Activated CD8-positive, alpha-beta memory T cell treated with anti-CD3 and anti-CD28 coated beads, Interleukin-2, amount 50 U/mL, for 1 hour (primary cell): Measurements from ENCODE around the gene SUSD5.

Experiments
- DNase-seq: peaks from one replicate; pipeline ENCODE4 v3.0.0-alpha.2; 2020; ENCODE audit errors: extremely low read depth

SUSD5 gene

DNA sequence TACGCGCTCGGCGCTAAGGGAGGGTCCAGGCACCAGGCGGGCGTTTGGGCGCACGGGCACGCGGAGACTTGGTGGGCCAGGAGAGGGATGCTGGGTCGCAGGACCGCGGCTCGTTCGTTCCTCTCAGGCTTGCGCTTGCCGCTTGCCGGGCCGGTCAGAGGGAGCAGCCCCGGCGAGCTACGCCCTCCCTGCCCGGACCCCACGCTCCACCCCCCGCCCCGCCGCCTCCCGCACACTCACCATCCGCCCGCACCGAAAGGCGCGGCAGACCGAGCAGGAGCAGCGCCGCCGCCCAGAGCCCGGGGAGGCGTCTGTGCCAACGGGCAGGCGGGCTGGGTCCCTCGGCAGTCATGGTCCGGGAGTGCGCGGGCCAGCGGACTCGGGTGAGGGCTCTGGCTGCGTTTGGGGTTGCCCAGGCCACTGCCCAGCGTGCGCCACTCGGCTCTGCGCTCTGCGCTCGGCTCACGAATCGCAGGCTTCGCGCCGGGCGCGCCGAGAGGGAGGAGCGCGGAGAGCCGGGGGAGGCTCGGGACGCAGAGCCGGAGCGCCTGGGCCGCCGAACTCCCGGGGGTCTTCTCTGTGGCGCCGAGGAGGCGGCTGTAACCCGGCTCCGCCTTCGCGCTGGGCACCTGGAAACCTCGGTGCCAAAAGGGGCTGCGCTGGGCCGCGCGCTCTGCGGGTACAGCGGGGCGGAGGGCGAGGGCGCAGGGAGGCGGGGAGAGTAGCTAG is at the start of gene SUSD5:
SUSD5 (minus strand) TSS at position 365 of the 729 bp plus-strand sequence; CDS start at position 352, 13 bp downstream.
- DNase-seq, result no peak

DNA sequence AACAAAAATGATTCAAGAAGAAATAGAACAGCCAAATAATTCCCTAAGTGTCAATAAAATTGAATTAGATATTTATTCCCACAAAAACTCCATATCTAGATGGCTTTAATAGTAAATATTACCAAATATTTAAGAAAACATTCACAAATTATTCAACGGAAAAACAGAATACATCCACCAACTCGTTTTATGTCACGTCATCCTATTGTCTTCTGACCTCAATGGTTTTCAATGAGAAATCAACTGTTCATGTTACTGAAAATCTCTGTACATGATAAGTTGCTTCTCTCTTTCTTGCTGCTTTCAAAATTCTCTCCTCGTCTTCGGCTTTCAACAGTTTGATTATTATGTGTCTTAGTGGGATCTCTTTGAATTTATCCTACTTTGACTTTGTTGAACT is 41.5 kb upstream of the SUSD5 start:
- no peak for DNase-seq

DNA sequence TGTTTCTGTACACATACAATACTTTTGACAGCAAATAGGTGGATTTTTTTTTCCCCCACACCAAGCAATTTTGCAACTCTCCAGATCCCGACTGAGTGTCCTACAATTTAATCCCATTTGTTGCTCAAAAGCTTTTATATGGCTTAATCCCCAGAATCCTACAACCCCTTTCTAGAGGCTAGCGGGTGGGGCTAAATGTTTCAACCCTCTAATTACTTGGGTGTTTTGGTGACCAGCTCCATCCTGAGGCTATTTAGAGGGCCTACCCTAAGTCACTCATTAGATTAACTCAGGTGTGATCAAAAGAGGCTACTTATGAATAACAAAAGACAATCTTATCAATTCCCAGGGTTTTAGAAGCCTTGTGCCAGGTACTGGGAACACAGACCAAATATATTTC is 37.6 kb upstream of the SUSD5 start:
- no peak for DNase-seq

DNA sequence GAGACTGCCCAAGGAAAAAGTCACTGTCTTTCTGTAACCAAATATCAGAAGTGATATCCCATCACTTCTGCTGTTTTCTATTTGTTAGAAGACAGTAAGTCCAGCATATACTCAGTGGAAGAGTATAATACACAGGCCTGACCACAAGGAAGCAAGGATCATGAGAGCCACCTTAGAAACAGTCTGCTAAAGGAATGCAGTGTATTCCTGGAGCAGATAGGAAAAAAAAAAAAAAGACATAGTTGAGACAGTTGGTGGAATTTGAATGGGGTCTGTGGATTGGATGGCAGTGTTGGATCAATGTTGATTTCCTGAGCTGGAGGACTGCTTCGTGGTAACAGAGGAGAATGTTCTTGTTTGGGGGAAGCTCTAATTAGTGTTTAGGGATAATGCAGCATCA is 32.1 kb upstream of the SUSD5 start:
- no peak for DNase-seq

DNA sequence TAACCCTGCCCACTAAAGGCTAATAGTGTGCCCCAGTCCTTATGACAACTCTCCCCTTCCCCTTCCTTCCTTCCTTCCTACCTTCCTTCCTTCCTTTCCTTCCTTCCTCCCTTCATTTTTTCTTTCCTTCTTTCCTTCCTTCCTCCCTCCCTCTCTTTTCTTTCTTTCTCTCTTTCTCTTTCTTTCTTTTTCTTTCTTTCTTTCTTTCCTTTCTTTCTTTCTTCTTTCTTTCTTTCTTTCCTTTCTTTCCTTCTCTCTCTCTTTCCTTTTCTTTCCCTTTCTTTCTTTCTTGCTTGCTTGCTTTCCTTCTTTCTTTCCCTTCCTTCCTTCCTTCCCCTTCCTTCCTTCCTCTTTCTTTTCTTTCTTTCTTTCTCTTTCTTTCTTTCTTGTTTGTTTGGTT is 28.2 kb upstream of the SUSD5 start:
- DNase-seq, result no peak

DNA sequence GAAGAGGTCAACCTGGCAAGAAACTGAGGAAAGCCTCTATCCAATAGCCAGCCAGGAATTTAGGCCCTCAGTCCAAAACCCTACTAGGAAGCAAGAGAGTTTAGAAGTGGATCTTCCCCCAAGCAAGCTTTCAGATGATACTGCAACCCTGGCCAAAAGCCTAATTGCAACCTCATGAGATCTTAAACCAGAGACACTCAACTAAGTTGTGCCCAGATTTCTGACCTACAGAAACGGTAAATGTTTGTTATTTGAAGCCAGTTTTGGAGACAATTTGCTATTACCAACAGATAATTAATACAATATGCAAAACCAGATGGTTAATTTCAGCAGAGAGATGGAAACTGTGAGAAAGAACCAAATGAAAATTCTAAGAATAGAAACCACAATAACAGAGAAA is 21.7 kb upstream of the SUSD5 start:
- DNase-seq, result no peak

DNA sequence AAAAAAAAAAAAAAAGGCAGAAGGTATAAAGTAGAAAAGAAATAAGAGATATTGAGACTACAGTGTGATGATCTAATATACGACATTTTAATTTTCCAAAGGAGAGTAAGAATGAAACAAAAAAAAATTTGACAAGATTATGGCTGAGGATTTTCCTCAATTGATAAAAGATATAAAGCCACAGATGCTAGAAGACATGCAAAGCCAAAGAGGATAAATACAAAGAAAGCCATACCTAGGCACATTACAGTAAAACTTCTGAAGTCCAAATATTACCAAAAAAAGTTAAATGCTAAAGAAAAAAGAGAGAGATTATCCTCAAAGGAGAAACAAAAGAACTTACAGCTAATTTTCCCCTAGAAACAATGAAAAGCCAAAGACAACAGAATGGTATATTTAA is 20.3 kb upstream of the SUSD5 start:
- no peak for DNase-seq

DNA sequence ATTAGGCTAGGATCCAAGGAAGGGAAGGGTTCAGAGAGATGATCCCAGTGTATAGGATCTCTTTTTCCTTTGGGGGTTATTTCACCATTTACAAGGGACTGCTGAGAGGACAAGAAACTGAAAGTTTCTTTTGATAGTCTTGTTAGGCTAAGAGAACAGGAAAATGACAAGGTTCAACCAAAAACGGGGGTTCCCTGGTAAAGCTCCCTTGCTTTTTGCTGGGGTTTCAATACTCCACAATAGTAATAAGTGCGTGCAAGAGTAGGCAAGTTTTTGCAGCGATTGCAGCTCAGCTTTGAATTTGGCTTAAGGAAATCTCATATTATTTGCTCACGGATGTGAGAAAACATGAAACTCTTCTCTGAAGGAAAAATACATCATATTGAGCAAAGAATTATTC is 18.8 kb upstream of the SUSD5 start:
- DNase-seq, result no peak

DNA sequence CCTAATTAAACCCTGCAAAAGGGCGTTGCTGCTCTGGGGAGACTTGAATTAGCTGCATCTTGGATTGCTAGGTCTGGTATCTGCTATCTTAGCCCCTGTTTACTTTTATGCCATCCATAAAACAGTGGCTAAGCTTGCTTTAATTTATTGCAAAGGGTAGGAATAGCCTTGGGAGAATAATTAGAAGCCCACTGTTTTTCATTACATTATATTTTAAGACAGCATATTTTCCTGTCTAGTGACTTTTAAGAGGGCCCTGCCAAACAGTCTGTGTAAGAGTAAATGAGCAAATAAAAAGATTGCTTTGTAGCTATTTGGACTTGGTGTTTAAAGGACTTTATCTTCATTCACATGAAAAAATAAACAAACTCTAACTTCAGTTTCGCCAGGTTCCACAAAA is 17.4 kb upstream of the SUSD5 start:
- no peak for DNase-seq

DNA sequence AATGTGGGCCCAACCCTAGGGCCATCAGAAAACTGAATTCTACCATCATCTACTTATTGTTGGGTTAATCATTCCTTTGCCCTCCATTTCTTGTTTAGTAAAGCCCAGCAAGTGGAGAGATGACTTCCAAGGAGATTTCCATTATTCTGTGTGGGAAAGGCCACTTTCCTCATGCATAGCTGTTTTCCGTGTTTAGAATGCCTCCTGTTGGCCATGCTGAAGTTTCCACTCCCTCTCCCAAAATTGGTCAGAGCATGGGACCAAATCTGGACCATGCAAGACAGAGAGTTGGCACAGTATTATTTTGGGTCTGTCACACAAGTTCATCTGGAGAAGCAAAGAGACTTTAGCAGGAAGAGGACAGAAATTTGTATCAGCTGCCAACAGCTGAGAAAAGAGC is 15.3 kb upstream of the SUSD5 start:
- no peak for DNase-seq

DNA sequence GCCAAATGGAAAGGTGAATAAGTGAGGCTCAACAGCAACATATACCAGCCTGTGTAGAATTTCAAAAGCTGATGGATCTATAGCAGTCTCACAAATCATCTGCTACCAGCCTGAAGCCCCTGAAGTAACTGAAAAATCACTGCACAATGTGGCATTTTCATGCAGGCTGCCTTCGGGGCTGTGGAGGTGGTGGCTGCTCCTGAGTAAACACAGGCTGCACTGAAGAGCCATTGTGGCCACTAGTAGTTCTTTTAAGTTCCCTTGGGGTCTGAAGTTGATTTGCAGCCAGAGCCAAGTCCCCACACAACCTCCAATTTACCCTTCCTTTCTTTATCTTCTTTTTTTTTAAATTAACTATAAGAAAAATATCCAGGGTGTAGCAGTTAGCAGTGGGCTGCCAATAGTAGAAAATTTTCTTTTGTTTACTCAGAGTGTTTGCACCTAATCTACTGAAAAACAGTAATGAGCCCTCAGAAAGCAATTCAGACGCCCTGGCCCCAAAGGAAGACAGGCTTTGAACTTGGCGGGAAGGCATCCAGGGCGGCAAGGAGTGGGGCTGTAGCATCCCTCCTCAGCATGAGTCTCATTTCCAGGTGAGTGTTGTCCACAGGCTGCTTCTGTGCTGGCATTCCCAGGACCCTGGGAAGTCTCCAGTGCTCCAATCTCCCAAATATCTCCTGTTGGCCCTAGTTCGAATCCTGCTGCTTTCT is 13.3 kb upstream of the SUSD5 start:
- no peak for DNase-seq

DNA sequence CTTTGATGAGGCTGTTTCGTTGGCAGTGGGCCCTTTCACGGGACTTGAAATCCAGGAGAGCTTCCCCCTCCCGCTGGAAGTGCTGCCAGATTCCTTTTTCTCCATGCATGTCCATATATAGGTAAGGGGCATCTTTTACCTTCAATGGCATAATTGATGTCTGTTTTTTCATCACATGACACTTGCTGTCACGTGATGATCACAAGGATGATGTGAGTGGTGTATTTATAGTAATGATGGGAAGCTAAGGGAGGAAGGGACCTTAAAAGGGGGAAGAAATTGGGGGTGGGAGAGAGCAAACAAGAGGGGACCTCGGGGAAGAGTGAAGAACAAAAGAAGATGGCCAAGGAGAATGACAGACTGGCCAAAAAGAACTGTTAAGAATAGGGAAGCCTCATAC is 11.3 kb upstream of the SUSD5 start:
- no peak for DNase-seq

DNA sequence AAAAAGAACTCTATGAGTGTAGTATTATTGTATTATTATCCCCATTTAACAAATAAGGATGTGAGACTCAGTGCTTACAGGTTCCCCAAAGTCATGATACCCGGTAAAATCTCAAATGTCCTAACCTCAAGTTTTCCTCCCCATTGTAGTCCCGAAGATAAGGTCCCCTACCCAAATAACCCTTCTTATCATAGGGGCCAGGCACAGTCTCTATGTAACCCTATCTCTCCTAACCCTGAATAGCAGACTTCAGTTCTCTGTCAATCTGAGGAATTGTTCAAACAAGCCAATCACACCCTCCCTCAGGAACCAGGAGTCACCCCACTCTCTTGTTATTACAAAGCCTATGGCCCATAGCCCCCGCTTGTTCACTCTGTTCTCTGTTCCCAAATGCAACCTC is 10.5 kb upstream of the SUSD5 start:
- DNase-seq, result no peak

DNA sequence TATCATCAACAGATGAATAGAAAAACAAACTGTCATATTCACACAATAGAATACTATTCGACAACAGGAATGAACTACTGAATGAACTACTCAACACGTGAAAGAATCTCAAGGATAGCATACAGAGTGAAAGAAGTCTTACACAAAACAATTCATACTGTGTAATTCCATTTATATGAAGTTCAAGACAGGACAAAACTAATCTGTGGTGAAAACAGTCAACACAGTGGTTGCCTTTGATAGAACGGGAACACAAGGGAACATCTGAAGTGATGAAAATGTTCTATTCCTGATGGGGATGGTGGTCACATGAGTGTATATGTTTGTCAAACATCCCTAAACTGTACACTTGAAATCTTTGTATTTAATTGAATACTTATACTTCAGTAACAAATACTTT is 2.6 kb upstream of the SUSD5 start:
- DNase-seq, result no peak

DNA sequence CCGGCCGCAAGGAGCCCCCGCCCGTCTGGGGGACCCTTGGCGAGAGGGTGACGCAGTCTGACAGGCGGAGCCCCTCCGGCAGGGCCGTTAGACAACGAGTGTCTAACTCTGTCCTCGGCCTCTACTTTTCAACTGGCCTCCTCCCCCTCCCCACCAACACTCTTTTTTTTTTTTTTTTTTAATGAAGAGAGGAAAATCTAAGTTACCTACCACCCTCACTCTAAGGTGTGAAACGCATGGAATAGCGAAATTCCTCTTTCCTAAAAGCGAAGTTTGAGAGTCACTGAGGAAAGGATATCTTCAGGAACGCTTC is 521 bp upstream of the SUSD5 start:
- DNase-seq, result no peak

DNA sequence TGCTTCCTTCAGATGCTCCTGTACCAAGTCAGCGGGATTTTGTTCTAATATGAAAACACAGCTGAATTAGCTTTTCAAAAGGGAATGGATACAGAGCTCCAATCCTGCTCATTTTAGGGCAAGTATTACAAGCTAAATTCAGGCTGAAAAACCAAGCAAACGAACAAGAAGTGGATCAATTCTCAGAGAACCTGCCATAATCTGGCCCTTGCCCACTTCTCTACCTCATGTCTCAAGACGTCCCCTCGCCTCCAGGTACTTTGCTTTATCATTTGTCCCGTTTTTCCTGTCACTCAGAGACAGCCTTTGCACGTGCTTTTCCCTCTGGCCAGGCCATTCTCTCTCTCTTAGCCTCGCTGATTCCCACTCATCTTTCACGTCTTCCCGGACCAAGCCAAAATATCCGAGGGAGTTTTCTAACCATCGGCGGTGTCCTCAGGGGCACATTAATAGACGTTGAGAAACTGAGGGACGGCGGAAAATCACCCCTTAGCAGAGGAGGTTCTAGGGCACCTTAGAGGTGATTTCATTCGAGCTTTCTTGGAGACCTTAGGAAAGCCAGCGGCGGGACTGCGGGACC is 654 bp downstream of the SUSD5 start:
- DNase-seq, result no peak

DNA sequence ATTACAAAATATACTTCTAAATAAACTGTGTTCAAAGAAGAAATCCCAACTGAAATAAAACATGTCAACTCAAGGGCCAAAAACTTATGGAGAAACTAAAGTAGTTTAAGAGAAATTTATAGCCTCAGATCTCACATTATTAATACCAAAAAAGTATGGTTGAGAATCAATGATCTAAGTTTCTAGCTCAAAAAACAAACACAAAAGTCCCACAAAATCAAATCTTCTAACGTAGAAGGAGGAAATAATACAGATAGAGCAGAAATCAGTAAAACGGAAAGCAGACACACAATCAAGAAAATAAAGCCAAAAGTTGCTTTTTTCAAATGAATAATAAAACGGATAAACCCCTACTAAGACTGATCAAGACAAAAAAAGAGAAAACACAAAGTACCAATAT is 2.9 kb downstream of the SUSD5 start:
- no peak for DNase-seq

DNA sequence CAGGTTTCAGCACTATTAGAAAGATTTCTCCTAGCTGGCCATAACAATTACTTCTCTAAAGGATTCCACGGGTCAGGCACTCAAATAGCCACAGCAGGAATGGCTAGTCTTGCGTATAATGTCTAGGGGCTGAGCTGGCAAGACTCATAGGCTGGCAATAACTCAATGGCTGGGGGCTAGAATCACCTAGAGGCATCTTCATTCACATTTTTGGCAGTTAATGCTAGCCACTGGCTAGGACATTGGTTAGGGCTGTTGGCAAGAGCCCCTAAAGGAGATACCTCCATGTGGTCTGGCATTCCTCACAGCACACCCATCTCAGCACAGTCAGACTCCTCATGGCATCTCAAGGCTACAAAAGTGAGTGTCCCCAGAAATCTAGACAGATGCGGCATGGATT is 6.2 kb downstream of the SUSD5 start:
- DNase-seq, result no peak

DNA sequence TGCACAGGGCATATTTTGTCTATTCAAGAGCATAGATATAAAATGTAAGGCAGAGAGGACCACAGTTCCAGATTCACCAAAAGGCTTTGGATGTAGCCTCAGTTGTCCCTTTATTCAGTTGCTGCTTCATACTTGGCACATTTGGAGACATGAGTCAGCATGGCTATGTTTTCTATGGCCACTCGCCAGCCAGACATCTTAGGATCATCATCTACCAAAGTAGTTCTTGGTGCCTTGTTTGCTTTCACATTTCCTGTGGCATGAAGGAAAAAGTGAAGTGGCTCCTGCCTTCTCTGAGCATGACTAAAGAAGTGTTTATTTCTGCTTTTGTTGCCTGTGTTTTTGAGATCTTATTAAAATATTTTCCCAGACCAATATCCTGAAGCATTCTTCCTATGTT is 7.2 kb downstream of the SUSD5 start:
- no peak for DNase-seq

DNA sequence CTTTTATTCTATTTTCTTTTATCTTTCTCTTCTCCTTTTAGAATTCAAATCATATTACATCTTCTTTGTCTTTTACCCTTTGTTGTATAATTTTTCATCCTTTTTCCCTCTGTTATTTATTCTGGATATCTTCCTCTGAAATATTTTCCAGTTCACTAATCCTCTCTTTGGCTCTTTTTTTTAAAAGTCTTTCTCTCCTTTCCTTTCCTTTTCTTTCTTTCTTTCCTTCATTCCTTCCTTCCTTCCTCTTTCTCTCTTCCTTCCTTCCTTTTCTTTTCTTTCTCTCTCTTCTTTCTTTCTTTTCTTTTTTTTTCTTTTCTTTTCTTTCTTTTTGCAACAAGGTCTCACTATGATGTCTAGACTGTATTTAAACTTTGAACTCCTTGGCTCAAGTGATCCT is 9.3 kb downstream of the SUSD5 start:
- no peak for DNase-seq

DNA sequence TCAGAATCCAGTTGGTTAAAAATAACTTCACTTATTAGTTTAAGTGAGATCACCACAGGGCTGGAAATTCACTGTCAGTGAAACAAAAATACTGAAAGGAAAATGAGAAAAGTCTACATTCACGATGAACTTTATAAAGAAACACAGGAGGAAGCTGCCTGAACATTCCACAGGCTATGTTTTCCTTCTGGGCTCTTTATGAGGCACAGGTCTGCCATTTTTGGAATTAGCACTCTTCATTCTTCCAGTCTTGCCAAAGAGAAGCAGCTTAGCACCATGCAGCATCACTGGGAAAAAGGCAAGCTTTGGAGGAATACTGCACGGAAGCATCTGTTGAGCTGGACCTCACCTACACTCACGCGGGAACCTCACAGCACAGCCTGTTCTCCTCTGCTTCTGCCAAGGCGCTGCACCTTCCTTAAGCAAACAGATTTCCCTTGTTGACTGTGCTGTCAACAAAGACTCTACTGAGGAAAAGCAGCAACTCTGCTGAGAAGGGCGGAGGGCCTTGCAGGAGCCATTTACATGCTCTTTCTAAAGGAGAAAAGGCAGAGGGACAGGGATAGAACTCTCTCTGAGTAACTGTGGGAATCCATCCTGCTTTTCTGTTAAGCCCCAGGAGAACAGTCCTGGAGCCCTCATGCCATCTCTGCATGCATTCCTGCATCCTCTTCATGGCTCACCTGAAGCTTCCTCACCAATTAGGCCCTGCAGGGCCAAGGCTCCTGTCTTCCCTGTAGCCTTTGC is 15.7 kb downstream of the SUSD5 start:
- no peak for DNase-seq

DNA sequence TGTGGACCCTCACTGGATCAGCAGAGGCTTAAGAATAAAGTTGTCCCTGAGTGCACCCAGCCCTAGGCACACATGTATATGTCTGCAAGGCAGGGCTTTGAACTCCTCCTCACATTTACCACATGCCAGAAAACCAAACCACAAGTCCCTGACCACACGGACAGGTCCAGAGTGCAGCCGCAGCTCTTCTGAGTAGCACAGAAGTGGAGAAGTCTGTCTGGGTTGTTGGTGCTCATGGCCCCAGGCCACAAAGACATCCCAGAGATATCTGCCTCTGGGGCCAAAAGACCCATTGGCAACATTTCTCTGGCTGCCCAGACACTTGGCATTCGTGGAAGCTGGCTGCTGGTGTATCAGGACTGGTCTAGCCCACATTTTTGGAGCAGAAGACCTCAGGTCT is 17.4 kb downstream of the SUSD5 start:
- DNase-seq, result no peak

DNA sequence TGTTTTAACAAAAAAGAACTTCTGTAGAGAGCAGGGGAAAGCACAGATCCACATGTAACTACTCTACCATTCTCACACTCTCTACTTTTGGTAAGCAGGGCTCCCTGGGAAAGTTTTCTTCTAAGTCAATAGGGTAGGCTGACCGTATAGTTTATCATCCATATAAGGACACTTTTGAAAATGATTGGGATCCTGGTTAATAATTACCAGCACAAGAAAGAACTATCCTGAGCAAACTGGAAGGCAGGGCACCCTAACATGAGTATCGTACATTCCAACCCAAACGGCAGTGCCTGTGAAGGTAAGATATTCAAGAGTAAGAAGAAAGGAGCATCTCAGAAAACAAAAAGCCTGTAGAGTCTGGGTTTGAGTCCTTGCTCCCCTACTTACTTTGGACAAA is 22.1 kb downstream of the SUSD5 start:
- DNase-seq, result no peak
